Islet precursor cell (in vitro differentiated cells): ENCODE results near the gene RNU6-9.

Experiments
- DNase-seq: peaks from one replicate; pipeline ENCODE4 v3.0.0-alpha.2; 2018

Gene RNU6-9

GRCh38 chr19:937259-937694 is 44.0 kb downstream of the RNU6-9 start:
- no peak for DNase-seq

GRCh38 chr19:938233-938923 is 45.1 kb downstream of the RNU6-9 start:
- DNase-seq = no peak

- no peak for DNase-seq
Measured at GRCh38 chr19:939439-939838, 46.2 kb downstream of the RNU6-9 start.

- DNase-seq = no peak
Measured at GRCh38 chr19:939922-940321, 46.6 kb downstream of the RNU6-9 start.

- DNase-seq = no peak
Measured at GRCh38 chr19:940591-941291, 47.5 kb downstream of the RNU6-9 start.

- no peak for DNase-seq
Measured at GRCh38 chr19:941292-942132, 48.2 kb downstream of the RNU6-9 start.

GRCh38 chr19:942133-942645 is 48.9 kb downstream of the RNU6-9 start:
- DNase-seq = no peak
